GM21367 (cell line): Measurements from ENCODE around the gene BHLHE40.

ENCODE experiments used
- ATAC-seq: cut with Tn5 transposase; IDR thresholded peaks from one replicate; pipeline ENCODE4 v1.9.1; 2021; ENCODE audit not compliant: unreplicated experiment

The BHLHE40 gene

DNA sequence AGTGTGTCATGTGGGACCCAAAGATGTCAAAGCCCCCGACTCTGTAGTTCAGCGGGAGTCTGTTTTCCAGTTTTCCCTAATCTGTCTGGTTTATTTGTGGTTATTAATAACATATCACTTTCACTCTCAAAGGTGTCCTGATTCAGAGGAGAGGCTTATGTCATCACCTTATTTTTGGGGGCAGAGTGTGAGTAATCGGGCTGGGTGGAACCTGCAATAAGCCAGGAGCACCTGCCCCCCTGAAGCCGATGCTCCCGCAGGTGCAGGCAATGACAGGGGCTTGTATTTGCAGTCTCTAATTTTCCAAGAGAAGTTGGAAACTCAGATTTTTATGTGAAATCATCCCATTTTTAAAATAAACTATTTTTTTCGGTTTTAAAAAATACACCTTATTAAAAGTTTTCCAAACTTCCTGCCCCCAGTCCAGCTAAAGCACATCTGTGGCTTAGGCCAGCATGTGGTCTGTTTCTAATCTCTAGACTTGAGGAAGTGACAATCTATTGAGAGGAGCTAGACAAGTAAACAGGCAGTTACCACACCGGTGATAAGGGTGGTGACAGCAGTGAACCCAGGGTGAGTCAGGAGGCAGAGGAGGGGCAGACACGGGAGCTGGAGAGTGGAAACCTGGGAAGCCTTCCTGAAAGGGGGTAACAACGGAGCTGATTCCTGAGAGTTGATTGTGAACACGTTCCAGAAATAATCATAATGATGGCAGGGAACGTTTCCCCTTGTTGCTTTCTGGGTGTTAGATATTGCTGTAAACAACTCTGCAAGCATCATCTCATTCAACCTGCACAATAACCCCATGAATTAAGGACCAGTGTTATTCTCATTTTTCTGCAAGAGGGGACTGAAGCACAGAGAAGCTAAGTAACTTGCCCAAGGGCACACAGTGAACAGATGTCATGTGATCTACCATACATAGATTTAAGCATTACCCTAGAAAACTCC, 37.2 kb downstream of the BHLHE40 start:
- peak; percentile 58 for ATAC-seq

DNA sequence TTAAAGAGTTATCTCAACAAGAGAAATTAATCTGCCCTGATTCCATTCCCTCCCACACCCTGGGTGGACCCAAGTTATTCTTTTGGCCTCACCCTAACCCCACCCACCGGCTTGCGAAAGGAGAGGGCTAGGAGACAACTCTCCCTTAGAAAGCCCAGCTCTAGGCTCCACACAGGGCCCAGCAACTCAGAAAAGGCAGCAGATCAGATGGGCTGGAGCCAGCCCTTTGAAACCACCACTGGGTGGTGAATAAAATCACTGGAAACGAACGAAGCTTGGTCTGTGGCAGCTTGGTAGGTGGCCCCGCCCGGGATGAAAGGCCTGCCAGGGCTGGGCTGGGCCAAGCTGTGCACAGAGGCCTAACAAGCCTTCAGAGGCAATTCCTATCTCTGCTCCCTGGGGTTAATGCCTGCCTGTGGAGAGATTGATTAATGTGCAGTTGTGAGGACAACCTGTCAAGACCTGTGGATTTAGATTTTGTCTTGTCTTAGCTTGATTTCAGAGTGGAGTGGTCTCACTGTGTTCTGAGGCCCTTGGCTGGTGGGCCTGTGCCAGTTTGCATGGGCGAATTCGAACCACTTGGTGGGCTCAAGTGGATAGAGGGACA, 38.8 kb downstream of the BHLHE40 start:
- ATAC-seq = no peak

DNA sequence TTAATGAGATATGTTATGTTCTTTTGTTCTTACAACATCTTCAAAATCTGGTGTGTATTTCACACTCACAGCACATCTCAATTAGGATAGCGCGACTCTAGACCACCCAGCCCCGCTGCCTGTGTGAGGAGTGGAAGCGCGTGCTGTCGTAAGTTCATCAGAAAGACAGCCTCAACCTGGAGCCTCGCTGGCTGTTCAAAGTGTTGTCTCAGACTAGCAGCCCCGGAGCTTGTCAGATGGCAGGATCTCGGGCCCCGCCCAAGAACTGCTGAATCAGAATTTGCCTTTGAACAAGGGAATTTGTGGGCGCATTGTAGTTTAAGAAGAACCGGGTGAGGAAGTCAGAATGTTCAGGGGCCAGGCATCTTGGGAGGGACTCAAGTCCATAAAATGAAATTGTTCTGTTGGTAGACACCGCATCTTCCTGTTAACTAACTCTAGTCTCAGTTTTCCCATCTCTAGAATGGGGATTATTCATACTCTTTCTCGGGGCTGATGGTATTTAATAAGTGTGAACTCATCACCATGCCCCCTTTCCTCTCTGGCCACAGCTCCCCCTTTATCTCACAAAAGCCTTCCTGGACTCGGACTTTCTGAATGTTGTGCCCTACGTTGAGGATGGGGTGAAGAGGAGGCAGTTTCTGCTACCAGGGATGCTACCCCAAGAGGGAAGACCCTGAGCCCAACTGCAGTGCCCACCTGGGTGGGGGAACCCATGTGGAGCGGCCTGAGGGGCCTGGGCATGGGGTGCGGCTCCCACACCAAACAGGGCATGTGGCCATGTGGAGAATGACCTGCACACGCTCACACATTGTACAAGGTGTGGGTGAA, 40.4 kb downstream of the BHLHE40 start:
- ATAC-seq = no peak

DNA sequence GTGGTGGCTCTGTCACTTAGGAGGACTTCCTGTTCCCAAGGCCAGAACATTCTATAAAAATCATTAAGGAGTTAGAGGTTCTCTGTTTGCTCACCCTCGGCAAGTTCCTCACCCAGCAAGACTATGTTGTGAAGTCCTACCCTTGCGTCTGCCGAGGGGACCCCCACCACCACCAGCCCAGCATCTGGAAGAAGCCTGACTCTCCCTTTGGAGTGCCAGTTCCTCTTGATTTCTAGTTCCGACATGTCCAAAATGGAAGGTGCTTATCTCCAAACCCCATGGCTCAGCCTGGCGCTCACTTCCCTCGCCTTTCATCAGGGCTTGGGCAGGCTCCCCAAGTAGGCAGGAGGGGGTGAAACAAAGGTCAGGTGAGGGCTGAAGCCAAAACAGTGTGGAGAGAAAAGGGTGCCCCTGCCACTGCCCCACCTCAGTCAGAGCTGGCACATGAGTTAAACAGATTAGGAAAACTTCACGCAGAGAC, 41.0 kb downstream of the BHLHE40 start:
- no peak for ATAC-seq

DNA sequence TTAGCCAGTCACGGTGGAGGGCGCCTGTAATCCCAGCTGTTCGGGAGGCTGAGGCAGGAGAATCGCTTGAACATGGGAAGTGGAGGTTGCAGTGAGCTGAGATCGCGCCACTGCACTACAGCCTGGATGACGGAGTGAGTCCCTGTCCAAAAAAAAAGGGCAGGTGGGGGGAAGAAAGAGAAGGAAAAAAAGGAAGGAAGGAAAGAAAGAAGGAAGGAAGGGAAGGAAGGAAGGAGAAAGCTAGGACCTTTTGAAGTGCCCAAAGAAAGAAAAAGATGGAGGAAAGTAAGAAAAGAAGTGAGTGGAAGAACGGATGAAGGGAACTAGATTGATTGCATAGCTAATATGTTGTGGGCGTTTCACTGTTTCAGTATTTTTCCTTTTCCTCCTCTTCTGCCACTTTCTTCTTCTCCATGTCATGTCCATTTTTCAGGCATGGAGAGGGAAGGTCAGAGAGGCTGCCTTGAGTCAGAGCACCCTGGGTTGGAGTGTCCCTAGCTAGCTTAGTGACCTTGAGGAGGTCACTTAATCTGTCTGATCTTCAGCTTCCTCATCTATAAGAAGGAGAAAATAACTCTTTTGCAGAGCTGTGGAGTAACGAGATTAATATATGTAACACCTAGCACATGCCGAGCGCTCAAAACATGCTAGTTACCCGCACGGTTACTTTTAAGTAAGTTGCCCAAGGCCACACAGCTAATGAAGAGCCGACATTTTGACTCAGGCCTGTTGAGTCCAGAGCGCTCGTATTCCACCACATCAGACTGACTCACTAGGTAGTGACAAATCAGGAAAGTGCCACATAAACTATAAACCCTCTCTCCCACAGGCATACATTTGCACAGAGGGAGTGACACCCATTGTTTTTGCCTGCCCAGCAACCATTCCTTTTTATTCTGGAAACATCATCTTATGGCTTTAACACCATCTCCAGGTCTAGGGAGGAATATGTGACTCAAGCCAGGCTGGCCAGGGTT, 42.2 kb downstream of the BHLHE40 start:
- no peak for ATAC-seq

DNA sequence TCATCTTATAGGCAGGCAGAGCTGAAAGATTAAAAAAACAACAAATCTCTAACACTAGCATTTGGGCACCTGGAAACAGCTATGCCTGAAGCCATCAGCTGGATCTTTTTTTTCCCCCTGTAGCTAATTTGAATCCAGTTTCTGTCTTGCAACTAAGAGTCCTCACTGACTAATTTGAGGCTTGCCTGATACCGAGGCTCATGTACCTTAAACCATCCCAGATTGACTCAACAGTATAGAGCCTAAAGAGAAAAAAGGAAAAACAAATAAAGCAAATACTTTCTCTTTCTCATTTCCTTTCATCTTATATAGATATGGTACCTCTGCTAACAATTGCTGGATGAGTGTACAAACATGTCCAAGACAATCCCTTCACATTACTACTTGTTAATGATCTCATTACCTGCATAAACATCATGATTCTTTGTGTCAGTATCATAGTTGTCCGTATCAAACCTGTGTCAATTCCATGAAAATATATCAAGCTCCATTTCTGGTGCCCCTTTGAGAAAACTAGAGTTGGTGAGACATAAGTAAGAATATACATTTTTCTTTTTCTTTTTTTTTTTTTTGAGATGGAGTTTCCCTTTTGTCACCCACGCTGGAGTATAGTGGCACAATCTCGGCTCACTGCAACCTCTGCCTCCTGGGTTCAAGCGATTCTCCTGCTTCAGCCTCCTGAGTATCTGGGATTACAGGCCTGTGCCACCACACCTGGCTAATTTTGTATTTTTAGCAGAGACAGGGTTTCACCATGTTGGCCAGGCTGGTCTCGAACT, 43.1 kb downstream of the BHLHE40 start:
- ATAC-seq = peak; percentile 67

DNA sequence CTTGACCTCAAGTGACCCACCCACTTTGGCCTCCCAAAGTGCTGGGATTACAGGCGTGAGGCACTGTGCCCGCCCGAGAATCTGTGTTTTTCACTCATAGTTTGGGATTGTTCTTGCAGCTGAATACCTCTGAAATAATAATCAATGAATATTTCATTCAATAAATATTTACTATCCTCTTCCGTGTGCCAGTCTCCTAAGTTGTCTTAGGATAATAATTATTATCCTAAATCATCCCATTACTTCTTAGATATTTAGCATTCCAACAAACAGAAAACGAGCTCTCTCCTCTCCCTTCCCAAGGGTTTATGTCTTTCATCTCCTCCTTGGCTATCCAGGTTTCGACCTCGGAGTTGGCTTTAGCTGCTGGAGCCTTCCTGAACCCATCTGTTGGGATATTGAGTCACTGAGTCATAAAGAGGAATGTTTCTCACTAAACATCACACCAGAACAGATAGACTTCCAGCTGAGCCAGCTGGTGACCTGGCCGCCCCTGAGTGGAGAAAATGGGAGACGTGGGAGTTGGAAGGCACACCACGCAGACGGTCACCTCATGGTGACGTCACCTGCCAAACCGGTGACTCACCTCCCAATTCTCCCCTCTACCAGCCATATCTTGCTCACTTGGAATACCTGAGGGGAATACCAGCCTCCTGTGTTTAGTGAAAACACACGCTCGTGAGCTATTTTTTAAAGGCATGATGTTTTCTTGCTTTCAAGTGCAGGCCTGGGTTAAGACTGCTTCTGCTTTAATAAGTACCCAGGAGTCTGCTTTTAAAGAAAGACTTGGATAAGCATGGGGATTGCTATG, 43.9 kb downstream of the BHLHE40 start:
- no peak for ATAC-seq

DNA sequence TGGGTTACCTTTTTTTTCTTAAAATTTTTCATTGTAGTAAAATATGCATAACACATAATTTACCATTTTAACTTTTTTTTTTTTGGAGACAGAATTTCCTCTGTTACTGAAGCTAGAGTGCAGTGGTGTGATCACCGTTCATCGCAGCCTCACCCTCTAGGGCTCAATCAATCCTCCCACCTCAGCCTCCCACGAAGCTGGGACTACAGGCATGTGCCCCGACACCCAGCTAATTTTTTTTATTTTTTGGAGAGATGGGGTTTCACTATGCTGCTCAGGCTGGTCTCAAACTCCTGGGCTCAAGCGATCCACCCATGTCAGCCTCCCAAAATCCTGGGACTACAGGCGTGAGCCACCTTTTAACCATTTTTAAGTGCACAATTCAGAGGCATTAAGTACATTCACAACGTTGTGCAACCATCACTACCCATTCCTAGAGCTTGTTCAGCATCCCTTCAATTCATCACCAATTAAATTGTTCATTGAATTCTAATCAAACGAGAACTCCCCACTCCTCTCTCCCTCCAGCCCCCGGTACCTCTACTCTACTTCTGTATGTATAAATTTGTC, 44.6 kb downstream of the BHLHE40 start:
- ATAC-seq = no peak

DNA sequence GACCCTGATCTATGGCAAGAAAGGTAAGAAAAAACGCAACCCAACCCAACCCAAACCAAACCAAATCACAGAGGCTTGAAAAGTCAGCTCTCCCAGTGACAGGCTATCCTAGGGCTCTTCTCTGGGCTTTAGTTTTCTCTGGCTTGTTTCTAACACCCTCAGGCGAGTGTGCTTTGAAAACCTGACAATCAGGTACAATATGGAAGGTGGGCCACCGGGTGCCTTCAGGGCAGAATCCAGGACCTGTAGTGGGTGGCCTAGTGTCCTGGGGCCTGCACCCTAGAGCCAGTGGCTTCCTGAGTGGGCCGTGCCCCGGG, 46.8 kb downstream of the BHLHE40 start:
- ATAC-seq = no peak

DNA sequence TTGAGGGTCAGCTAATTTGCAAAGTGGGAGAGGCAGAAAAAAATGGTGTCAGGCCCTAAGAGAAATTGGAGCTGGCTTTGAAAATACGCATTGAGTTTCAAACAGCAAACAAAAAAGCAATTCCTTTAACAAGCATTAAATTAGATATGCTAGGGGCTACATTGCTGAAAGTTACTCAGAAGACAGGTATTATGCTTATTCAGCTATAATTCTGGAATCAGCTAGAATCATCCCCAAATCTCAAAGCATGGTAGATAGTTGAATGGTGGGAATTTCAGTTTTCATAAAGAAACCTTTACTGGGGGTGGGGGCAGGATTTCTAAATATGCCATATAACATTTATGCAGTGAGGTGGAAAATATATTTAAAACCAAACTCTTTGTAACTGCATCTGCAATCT, 50.5 kb downstream of the BHLHE40 start:
- ATAC-seq = no peak

DNA sequence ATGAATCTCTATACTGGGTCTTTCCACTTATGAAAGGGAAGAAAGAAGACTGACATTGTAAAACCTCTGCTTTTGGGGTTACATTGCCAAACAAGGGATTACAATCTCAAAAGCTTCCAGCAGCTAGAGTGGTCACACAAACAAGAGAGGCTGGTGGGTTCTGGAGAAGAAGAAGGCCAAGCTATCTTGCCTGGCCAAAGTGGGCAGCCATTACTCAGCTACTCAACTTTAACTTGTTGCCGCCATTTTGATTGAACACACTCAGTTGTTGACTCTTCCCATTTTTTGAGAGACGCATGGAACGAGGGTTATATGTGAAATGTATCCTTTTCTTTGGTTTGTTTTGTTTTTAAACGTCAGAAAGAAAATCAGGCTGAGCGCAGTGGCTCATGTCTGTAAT, 50.9 kb downstream of the BHLHE40 start:
- no peak for ATAC-seq

DNA sequence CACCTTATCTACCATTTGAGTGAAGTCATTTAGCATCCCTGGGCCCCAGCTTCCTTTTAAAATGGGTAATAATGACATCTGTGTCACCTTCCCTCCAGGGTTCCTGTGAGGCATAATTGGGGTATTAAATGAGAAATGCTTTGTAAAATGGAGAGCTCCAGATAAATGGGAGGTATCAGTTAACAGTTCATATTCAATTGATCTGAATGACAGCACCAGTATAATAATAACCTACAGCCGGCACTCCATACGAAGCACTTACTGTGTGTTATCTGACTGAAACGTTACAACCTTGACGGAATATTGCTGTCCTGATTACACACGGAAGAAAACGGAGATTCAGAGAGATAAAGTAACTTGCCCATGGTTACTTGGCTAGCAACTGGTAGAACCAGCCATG, 53.6 kb downstream of the BHLHE40 start:
- ATAC-seq = no peak
